Hematopoietic multipotent progenitor cell treated with erythropoietin and hydrocortisone succinate and interleukin-3 and kit ligand, for 4 days (in vitro differentiated cells): ENCODE results near the gene SECTM1.
"Not testable (repeated sequence)": the region's sequence is repeated elsewhere in the genome, so short reads cannot be mapped to it uniquely, and the experiment has no call there.

ENCODE experiments used
- DNase-seq: peaks from one replicate; pipeline ENCODE4 v3.0.0-alpha.2; 2015

The SECTM1 gene

DNA sequence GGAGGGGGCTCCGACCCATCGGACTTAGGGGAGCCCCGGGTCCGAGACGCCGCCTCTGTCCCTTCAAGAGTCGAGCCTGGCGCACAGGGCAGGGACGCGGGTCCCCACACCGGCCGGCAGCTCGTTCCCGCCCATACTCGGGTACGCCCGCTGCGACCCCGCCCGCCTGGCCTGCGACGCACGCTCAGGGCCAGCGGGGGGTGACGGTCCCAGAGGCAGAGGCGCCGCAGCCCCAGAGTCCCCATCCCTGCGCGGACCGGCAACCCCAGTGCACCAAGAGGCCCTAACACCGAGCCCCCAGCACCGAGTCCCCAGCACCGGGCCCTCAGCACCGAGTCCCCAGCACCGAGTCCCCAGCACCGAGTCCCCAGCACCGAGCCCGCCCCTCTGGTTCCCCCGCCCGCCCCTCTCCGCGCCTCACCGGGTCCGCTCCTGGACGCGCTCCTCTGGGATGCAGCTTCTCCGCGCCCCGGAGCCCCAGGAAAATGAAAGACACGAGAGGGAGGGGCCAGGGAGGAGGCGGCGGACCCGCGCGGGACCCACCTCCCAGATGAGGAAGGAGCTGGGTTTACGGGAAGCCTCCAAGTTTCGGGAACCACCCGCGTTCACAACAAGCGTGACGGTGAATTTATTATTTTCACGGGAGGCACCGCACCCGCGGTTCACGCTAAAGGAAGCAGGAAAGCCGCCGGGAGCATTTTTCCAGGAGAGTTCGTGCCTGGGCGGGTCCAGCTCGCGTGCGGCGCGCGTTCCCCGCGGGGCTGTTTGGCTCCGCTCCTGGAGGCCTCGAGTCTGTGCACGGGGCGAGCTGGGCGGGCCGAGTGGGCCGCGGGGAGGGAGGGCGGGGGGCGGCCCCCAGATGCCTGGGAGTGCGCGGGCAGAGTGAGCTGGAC, at the start of gene SECTM1:
TSS of gene SECTM1 (minus strand) at position 488 of the 893 bp plus-strand sequence. CDS start 6,526 bp downstream, outside the sequence.
- DNase-seq: peak; percentile 51

DNA sequence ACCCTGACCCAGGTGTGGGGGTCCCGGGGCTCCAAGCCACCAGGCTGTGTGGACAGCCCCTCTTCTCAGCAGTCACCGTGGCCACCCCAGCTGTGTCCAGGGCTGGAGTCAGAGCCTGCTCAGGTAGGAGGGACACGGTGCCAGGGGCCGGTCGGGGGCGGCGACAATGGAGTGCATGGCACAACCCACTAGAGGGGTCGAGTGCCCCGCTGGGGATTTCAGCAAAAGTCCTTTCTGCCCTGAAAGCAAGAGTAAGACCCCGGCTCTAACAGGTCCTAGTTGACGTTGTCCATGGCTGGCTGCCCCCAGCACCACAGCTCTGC, 49.3 kb upstream of the SECTM1 start:
- no peak for DNase-seq

DNA sequence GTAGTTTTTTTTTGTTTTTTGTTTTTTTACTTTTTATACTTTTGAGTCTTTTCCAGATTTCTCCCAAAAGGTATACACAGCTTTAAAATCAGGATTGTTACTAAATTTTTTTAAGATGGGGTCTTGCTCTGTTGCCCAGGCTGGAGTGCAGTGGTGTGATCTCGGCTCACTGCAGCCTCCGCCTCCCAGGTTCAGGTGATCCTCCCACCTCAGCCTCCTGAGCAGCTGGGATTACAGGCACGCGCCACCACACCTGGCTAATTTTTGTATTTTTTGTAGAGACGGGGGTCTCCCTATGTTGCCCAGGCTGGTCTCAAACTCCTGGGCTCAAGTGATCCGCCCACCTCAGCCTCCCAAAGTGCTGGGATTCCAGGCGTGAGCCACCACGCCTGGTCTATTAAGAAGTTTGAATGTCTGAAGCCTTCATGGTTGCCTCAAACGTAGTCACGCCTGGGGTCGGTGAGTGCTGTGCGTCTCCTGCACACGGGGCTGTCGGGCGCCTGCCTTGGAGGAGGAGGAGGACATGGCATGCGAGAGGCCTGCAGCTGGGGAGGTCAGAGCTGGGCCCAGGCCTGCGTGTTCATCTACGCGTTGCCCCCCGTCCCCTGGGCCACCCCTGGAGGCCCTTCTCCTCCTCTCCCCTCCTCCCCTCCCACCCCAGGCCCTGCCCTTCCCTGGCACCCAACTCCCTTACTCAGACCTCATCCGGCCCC, 48.8 kb upstream of the SECTM1 start:
- DNase-seq: not testable (repeated sequence)

DNA sequence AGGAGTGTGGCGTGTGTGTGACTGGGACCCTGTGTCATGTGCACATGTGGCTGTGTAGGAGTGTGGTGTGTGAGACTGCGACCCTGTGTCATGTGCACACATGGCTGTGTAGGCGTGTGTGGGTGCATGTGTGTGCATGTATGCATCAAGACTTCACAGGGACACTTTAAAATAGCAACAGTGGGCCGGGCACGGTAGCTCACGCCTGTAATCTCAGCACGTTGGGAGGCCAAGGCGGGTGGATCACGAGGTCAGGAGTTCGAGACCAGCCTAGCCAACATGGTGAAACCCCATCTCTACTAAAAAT, 48.1 kb upstream of the SECTM1 start:
- not testable (repeated sequence) for DNase-seq

DNA sequence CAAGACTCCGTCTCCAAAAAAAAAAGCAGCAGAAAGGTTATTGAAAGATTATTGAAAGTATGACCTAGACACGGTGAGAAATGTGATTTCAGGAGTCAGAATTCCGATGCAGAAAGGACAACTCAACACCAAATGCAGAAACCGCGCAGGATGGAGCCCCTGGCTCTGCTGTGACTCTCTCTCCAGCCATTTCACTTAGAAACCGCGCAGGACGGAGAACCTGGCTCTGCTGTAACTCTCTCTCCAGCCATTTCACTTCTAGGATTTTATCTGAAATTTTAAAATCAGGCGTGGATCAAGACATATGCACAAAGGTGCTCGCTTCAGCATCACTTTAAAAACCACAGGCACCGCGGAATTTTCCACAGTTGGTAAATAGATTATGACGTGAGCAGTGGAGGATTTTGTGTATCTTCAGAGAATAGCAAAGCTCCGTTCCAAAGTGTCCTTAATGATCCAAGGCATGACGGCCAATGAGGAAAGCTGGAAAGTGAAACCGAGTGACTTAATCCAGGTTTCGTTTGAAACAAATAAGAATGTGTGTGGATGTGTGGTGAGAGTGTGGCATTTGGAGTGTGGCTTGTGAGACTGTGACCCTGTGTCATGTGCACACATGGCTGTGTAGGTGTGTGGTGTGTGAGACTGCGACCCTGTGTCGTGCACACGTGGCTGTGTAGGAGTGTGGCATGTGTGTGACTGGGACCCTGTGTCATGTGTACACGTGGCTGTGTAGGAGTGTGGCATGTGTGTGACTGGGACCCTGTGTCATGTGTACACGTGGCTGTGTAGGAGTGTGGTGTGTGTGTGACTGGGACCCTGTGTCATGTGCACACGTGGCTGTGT, 47.5 kb upstream of the SECTM1 start:
- DNase-seq: no peak

DNA sequence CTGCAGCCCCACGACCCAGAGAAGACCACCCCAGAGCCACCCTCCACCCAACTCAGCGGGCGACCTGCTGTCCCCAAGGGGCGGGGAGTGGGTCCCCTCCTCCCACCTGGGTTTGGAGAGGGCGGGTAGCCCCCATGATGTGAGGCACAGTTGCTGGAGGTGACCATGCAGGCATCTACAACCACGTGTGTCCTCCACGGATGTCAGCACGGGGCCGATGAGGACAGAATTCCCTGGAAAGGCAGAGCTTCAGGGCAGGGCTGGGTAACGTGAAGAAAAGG, 45.1 kb upstream of the SECTM1 start:
- no peak for DNase-seq

DNA sequence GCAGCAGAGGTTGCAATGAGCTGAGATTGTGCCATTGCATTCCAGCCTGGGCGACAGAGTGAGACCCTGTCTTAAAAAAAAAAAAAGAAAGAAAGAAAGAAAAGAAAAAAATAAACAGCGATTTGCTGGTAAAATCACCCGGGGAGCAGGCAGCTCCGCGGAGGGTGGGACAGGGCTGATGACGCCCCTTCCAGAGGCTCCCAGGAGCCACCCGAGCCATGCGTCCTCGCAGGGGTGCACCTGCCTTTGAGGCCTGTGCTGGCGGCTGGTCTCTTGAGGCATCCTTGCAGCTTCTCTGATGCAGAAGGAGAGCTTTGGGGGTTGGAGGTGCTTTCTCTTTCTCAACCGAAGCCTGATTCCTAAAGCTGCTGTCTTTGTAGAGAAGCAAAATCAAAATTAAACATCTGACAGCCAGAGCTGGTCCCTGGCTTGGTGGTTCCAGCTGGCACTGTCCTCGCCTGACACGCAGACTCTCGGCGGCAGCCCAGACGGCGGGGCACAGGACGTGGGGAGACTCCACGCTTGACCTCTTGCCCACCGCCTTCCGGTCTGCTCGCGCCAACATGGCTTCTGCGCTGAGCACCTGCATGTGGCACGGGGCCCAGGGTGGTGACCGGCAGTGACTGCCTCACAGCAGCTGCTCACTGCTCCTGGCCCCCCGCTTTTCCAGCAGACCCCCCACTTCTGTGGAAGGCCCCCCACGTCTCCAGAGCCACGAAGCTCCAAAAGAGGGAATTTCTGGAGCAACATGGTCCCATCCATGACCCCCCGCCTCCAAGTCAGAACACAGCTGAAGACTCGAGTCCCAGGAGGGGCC, 44.6 kb upstream of the SECTM1 start:
- DNase-seq: no peak

DNA sequence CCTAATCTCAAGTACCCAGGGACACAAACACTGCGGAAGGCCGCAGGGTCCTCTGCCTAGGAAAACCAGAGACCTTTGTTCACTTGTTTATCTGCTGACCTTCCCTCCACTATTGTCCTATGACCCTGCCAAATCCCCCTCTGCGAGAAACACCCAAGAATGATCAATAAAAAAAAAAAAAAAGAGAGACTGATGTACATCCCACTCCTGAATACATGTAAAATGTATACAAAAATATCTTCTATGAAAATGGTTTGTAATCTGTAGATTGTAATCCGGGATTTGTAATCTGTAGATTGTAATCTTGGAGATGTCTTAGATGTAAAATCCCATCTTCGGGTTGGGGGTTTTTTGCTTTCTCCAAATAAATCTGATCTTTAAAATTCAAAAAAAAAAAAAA, 43.7 kb upstream of the SECTM1 start:
- DNase-seq: not testable (repeated sequence)

DNA sequence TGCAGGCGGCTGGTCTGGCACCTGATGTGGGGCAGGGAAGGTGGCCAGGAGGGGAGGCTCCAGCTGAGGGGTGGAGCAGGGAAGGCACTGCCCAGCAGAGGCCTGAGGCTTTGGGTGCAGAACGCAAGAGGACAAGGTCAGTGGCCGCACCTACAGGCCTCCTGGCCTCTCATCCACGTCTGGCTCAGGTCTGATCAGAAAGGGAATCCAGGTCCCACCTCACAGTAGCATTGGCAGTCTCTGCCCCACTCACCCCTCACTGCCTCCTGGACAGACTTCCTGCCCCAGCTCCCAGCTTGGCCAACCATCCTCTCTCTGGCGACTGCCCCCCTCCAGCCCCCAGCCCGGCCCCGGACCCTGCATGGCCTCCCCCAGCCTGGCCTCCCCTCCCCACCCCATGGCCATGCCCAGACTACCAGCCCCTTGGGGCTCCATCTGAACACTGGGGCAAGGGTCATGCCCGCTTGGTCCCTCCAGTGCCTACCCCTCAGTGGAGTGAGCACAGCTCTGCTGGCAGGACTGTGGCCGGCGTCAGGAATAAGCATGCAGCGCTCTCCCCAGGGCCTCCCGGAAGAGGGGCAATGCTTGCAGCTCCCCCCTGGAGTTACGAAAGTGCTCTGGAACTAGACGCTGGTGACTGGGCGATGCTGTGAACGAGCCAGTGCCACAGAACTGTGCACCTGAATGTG, 42.6 kb upstream of the SECTM1 start:
- no peak for DNase-seq

DNA sequence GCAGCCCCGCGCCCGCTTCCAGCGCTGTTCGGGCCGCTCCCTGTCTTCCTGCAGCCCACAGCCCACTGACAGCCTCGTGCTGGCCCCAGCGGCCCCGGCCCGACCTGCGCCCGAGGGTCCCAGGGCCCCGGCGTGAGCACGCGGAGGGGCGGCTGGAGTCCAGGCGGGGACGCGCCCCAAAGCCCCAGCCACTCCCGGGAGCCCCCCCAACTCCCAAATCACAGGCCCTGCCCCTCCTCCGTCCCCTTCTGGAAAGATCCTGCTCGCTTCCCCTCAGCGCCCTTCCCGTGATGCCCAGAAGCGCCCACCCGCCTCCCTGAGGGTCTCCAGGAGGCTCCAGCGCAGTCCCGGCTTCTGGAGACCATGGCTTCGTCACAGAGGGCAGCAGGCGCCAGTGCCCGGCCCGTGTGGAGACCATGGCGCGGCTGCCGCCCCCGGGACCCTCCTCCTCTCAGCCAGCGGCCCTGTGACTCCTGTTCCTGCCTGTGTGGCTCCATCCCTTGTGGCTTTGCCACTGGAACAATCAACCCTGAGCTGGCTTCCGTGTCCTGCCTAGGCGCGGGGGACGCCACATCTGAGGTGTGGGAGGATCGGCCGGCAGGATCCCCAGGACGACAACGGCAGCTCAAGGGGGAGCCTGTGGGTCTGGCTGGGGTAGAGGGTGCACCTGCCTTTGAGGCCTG, 41.9 kb upstream of the SECTM1 start:
- no peak for DNase-seq

DNA sequence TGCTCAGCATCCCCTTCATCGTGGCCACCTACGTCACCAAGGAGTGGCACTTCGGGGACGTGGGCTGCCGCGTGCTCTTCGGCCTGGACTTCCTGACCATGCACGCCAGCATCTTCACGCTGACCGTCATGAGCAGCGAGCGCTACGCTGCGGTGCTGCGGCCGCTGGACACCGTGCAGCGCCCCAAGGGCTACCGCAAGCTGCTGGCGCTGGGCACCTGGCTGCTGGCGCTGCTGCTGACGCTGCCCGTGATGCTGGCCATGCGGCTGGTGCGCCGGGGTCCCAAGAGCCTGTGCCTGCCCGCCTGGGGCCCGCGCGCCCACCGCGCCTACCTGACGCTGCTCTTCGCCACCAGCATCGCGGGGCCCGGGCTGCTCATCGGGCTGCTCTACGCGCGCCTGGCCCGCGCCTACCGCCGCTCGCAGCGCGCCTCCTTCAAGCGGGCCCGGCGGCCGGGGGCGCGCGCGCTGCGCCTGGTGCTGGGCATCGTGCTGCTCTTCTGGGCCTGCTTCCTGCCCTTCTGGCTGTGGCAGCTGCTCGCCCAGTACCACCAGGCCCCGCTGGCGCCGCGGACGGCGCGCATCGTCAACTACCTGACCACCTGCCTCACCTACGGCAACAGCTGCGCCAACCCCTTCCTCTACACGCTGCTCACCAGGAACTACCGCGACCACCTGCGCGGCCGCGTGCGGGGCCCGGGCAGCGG, 41.2 kb upstream of the SECTM1 start:
- DNase-seq: no peak

DNA sequence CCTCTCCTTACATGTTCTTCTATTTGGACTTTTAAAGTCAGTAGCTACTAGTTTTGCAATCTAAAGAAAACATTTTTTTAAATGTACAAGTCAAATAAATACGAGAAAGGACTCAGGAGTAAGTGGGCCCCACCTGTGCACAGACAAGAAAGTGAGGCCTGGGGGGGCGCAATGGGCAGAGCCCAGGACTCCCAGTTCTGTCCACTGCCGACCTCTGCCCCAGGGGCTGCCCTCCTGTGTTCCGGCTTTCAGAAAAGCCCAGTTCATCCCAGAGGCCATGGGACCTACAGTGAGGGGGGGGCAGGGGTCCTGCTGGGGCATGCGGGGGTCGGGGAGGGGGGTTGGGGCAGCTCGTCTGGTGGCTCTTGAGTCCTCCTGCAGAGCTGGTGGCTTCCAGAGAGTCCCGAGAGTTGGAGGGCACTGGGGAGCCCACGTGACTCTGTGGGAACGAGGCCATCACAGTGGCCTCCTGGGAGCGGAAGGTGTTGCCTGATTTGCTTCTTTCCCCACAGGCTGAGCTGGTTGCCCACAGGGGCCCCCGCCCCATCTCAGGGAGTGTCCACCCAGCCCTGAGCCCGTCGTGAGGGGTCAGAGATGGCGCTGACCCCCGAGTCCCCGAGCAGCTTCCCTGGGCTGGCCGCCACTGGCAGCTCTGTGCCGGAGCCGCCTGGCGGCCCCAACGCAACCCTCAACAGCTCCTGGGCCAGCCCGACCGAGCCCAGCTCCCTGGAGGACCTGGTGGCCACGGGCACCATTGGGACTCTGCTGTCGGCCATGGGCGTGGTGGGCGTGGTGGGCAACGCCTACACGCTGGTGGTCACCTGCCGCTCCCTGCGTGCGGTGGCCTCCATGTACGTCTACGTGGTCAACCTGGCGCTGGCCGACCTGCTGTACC, 40.4 kb upstream of the SECTM1 start:
- no peak for DNase-seq

DNA sequence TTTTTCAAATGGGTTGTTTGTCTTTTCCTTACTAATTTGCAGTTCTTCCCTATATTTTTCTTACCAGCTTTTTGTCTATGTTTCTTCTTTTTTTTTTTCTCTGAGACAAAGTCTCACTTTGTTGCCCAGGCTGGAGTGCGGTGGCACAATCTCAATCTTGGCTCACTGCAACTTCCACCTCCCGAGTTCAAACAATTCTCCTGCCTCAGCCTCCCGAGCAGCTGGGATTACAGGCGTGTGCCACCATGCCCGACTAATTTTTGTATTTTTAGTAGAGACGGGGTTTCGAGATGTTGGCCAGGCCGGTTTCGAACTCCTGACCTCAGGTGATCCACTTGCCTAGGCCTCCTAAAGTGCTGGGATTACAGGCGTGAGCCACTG, 39.5 kb upstream of the SECTM1 start:
- not testable (repeated sequence) for DNase-seq

DNA sequence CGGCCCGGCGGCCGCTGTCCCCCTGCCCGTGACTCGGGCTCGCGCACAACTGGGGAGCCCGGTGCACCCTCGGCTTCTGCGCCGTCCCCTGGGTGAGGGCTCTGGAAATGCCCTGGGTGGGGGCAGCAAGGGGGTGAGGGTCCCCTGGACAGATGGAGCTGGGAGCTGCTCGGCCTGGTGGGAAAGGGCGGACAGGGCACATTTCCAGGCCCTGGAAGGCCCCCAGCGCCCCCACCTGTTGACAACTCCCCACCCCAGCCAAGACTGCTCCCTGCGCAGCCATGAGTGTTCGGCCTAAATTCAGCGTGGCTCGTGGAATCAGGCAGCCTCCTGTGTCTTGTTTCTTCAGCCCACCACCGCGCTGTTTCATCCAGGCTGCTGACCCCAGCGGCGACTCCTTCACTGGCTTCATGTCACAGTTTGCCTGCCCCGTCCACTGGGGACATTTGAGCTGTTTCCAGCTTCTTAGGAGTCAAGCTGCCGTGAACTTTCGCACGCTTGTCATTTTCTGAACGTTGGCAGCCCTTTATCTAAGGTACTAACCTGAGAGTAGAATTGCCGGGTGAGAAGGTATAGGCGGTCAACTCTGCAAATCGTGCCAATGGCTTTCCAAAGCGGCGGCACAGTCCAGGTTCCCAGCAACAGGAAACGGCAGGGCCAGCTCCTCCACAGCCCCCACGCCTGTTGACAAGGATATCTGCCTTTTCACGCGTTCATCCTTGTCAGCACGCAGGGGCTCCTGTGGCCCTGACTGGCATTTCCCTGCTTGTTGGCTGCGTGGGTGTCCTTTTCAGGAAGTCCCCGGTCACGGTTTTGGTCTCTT, 38.9 kb upstream of the SECTM1 start:
- no peak for DNase-seq

DNA sequence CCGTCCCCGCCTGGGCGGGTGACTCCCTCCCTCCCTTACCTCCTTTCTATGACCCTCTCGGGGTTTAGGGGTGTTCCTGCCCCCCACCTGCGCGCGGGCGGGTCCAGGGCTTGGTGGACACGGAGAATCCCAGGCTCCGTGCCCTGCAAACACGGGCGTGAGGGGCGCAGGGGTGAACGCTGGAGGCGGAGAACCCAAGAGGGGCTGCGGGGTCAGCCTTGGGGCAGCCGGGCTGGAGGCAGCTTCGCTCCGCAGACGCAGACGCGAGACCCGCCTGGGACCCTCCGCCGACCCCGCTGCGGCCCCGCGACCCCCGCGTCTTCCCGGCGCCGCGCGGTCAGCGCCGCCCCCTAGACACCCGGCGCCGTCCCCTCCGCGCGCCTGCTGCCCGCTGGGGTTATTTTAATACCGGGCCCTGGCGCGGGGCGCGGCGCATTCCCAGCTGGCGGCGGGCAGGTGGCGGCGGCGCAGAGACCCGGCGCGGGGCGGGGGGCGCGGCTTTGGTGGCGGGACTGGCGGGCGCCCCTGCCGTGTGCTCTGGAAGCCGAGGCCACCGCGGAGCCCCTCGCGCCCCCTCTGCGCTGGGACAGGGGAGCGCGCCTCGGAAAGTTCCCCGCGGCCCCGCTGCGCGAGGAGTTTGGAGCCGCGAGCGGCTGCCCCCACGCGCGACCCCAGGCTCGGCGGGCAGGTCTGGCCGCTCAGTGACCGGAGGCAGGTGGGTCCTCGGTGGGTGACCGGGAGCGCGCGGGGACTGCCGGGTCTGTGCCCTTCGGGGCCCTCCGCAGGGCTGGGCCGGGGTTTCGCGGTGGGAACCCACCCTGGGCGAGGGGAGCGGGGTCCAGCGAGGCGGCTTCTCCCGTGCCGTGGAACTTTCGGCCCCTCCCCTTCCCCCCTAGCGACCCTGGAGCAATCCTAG, 38.0 kb upstream of the SECTM1 start, which contains the start of gene UTS2R:
TSS of gene UTS2R (plus strand) at position 433 of the 916 bp plus-strand sequence. CDS start 2,560 bp downstream, outside the sequence.
- no peak for DNase-seq

DNA sequence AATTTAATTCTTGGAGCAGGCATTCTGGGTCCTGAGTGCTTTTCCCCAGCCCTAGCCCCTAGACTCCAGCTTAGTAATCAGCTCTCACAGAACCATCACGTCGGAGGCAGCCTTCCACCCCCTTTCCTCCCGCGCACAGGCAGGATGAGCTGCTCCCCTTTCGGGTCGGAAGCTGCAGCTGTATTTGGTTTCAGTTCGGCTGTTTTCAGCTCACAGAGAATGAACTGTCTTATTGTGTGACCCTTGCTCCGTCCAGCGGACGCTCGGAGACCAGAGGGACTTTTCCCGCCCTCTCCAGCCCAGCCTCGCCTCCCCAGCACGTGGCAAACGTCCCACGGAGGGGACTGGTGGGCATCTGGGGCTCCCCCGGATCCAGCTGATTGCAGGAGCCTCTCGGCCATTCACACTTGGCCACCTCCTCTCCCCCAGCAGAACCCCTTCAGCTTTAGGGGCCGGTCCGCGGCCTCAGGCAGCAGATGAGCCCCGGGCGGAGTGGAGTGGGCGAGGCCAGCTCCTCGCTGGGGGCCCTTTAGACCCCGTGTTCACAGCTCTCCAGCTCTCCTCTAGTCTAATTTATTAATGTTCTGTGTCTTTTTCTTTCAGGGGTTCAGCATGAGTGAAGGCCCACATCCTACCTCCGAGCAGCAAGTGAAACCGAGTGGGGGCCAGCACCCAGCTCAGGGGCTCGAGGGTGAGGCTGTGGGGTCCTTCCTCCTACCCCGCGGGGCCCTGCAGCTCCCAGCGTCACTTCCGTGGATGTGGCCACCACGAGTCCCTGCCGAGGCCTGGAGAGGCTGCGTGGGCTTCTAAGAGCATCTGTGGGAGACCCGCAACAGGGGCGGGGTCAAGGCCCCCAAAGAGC, 37.1 kb upstream of the SECTM1 start:
- DNase-seq: no peak

DNA sequence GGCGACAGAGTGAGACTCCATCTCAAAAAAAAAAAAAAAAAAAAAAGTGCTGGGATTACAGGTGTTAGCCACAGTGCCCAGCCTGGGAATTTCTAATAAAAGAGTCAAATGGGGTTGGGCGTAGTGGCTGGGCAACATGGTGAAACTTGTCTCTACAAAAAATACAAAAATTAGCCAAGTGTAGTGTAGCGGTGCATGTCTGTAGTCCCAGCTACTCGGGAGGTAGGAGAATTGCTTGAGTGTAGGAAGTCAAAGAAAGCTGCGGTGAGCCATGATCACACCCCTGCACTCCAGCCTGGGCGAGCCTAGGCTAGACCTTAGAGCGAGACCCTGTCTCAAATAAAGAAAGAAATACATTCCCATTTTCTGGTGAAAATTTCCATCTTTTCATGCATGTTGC, 35.6 kb upstream of the SECTM1 start:
- DNase-seq: no peak
